K562 (cell line): Measurements from ENCODE around the gene UTP4. TPM values are rescaled to one million over a fixed set of nuclear protein-coding genes. Genes with fewer than 3 reads are reported as not detected.

Experiments
- BCOR ChIP-seq: fragments of 450-650 bp; IDR thresholded peaks from 2 replicates; pipeline ENCODE4 v1.6.1; 2016
- BHLHE40 ChIP-seq: IDR thresholded peaks from 2 replicates; pipeline ENCODE4 v1.6.1; 2011; ENCODE audit warnings: low read length, improper control_type of control experiment
- ELF2 ChIP-seq: fragments of 250-450 bp; sonication (Bioruptor Pico); IDR thresholded peaks from 2 replicates; pipeline ENCODE4 v1.5.0; 2021; ENCODE audit warnings: mild to moderate bottlenecking
- GABPB1 ChIP-seq: sonication (generic); formaldehyde crosslinking; IDR thresholded peaks from 2 replicates; pipeline ENCODE4 v1.8.0; 2022; ENCODE audit warnings: mild to moderate bottlenecking, missing genetic modification reagents
- HMGXB4 ChIP-seq: sonication (generic); formaldehyde crosslinking; IDR thresholded peaks from 2 replicates; pipeline ENCODE4 v1.8.1; 2023; ENCODE audit warnings: mild to moderate bottlenecking, missing genetic modification reagents
- ID3 ChIP-seq, 2 experiments: fragments of 250-450 bp in 1 of 2; fragments of 450-650 bp in 1 of 2; sonication (Bioruptor Pico) in 1 of 2; IDR thresholded peaks; 2 replicates each; pipeline versions ENCODE4 v1.6.1 to v1.8.0; 2016 to 2021; ENCODE audit warnings: mild to moderate bottlenecking in 2 of 2, moderate library complexity in 2 of 2, missing compliant biosample characterization in 1 of 2, missing genetic modification characterization in 1 of 2
- MEIS2 ChIP-seq: fragments of 450-650 bp; IDR thresholded peaks from 2 replicates; pipeline ENCODE4 v1.6.1; 2014; ENCODE audit warnings: mild to moderate bottlenecking; ENCODE audit not compliant: partially characterized antibody
- MXI1 ChIP-seq: IDR thresholded peaks from 2 replicates; pipeline ENCODE4 v1.6.1; 2011; ENCODE audit warnings: low read depth, mild to moderate bottlenecking, improper control_type of control experiment, low read length
- PML ChIP-seq: IDR thresholded peaks from 2 replicates; pipeline ENCODE4 v1.6.1; 2012; ENCODE audit warnings: low read length, inconsistent platforms
- SMAD1 ChIP-seq: fragments of 150-350 bp; IDR thresholded peaks from 2 replicates; pipeline ENCODE4 v1.6.1; 2014; ENCODE audit warnings: low read length, low read depth; ENCODE audit not compliant: partially characterized antibody
- SMARCE1 ChIP-seq: fragments of 450-650 bp; IDR thresholded peaks from 2 replicates; pipeline ENCODE4 v1.7.1; 2016; ENCODE audit warnings: mild to moderate bottlenecking
- TBL1XR1 ChIP-seq, 2 experiments: IDR thresholded peaks; 2 replicates each; pipeline ENCODE4 v1.6.1; 2012; ENCODE audit warnings: improper control_type of control experiment in 2 of 2, low read length in 2 of 2, mild to moderate bottlenecking in 1 of 2
- YY1 ChIP-seq, 3 experiments: IDR thresholded peaks; 2 replicates each; pipeline ENCODE4 v1.6.1; 2011; ENCODE audit warnings: low read length in 2 of 3, mild to moderate bottlenecking in 2 of 3, moderate library complexity in 2 of 3, borderline replicate concordance in 1 of 3, control low read depth in 1 of 3, low read depth in 1 of 3; ENCODE audit not compliant: insufficient read depth in 3 of 3, insufficient replicate concordance in 2 of 3, control insufficient read depth in 1 of 3, insufficient read length in 1 of 3; ENCODE audit errors: extremely low read depth in 1 of 3
- ZBTB7A ChIP-seq: IDR thresholded peaks from 2 replicates; pipeline ENCODE4 v1.6.1; 2011; ENCODE audit warnings: low read depth, mild to moderate bottlenecking, low read length, moderate library complexity, borderline replicate concordance; ENCODE audit not compliant: control insufficient read depth
- ZNF124 ChIP-seq: sonication (generic); formaldehyde crosslinking; IDR thresholded peaks from 2 replicates; pipeline ENCODE4 v1.8.1; 2022; ENCODE audit warnings: missing genetic modification reagents
- ZNF384 ChIP-seq: IDR thresholded peaks from 2 replicates; pipeline ENCODE4 v1.6.1; 2012; ENCODE audit warnings: low read depth, low read length, improper control_type of control experiment
- ZNF395 ChIP-seq: fragments of 200-800 bp; sonication (Bioruptor generic); IDR thresholded peaks from 2 replicates; pipeline ENCODE4 v1.6.1; 2017; ENCODE audit warnings: missing genetic modification characterization, missing compliant biosample characterization
- ZNF79 ChIP-seq: fragments of 250-450 bp; sonication (Bioruptor Pico); IDR thresholded peaks from 2 replicates; pipeline ENCODE4 v1.4.0; 2020; ENCODE audit warnings: low read depth, mild to moderate bottlenecking, moderate library complexity
- polyA plus RNA-seq, 8 experiments: library from polyadenylated mRNA; depleted of rRNA in 4 of 8; stranded (reverse) in 5 of 8; unstranded in 3 of 8; fragments of >200 nt; fragmentation: Nextera tagmentation in 2 of 8; fragmentation: Illumina TruSeq in 1 of 8; extraction: Ambion mirVana in 2 of 8; extraction: Trizol in 1 of 8; gene quantifications; 2 replicates each; pipeline versions ENCODE4 v1.2.1 to v1.2.3, GENCODE V29; 2011 to 2014; ENCODE audit warnings: inconsistent platforms in 1 of 8, missing spikeins in 1 of 8
- total RNA-seq, 7 experiments: library from RNA; depleted of rRNA in 6 of 7; stranded (reverse); fragments of >200 nt in 6 of 7; fragmentation: Illumina TruSeq in 2 of 7; extraction: Trizol in 2 of 7; gene quantifications; 2 replicates each; pipeline versions ENCODE4 v1.2.1 to v1.2.3, GENCODE V29; 2011 to 2021; ENCODE audit warnings: low replicate concordance in 1 of 7
- TF ChIP-seq, protein P1 (sequence below): conservative IDR thresholded peaks from 2 replicates; pipeline ENCODE4 v1.6.1; 2011; ENCODE audit warnings: low read depth, mild to moderate bottlenecking, low read length; ENCODE audit not compliant: control insufficient read depth
- TF ChIP-seq, protein P2 (sequence below): fragments of 450-650 bp; formaldehyde crosslinking; conservative IDR thresholded peaks from 2 replicates; pipeline ENCODE4 v1.4.0; 2022; ENCODE audit warnings: mild to moderate bottlenecking, missing genetic modification characterization

UTP4 gene
- total and polyA plus RNA-seq, 9 of the 15 experiments (the other 6 are each of a cell fraction or from before 2014, with no cell fraction given) = 46.1 to 203 (median 145) TPM

DNA sequence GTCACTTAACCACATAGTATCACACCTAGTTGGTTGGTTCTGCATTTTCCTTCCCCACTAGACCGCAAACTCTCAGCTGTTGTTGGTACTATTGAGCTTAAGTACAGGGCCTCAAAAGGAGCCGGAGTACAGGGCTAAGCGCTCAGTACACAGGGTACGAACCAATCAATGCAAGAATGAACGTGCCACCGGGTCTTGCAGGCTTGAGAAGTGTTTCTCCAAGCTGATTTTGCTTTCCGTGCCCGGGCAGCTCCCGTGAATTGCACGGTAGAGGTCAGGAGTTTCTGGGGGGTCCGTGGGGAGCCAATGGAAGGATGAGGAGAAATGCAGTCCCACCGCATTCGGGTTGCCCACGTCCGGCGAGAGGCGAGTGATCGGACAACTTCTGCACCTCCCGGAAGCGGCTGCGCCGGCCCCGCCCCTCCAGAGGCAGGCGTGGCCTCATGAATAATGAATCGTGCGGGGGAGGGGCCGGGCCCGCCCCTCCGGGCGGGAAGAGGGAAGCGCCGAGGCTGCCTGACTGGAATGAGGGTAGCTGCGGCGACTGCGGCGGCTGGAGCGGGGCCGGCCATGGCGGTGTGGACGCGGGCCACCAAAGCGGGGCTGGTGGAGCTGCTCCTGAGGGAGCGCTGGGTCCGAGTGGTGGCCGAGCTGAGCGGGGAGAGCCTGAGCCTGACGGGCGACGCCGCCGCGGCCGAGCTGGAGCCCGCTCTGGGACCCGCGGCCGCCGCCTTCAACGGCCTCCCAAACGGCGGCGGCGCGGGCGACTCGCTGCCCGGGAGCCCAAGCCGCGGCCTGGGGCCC is 54.4 kb downstream of the UTP4 start, which contains the start of gene SNTB2 (continued):
- TF ChIP-seq TBL1XR1 (IDR thresholded peaks at IDR 0.05; ENCODE audit: low read length in 2 of 2) = no peak
- 0 out of 2 replicates have a peak, but pooled peaks have one; percentile 66 for TF ChIP-seq HMGXB4 (CRISPR knock-in tag)
- 0 out of 2 replicates have a peak, but pooled peaks have one; percentile 16 for TF ChIP-seq SMARCE1
- peak; percentile 76 for TF ChIP-seq MEIS2
- 0 out of 2 replicates have a peak, but pooled peaks have one; percentile 20 for TF ChIP-seq MXI1
- peak; percentile 55 for TF ChIP-seq GABPB1 (CRISPR knock-in tag)
- peak; percentile 16 for TF ChIP-seq SMAD1
- TF ChIP-seq, protein P1, sequence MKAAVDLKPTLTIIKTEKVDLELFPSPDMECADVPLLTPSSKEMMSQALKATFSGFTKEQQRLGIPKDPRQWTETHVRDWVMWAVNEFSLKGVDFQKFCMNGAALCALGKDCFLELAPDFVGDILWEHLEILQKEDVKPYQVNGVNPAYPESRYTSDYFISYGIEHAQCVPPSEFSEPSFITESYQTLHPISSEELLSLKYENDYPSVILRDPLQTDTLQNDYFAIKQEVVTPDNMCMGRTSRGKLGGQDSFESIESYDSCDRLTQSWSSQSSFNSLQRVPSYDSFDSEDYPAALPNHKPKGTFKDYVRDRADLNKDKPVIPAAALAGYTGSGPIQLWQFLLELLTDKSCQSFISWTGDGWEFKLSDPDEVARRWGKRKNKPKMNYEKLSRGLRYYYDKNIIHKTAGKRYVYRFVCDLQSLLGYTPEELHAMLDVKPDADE = peak; percentile 73; the same call in 1 of the 2 replicates
- TF ChIP-seq BCOR = no peak
- no peak for TF ChIP-seq ZNF79 (CRISPR knock-in tag)
- TF ChIP-seq ELF2 (CRISPR knock-in tag) = 0 out of 2 replicates have a peak, but pooled peaks have one; percentile 37
- TF ChIP-seq ZNF384 = no peak
- TF ChIP-seq ZNF395 (CRISPR knock-in tag) = peak; percentile 85
- TF ChIP-seq PML = peak; percentile 55; the same call in 1 of the 2 replicates
- TF ChIP-seq BHLHE40 = peak; percentile 76
- TF ChIP-seq, protein P2, sequence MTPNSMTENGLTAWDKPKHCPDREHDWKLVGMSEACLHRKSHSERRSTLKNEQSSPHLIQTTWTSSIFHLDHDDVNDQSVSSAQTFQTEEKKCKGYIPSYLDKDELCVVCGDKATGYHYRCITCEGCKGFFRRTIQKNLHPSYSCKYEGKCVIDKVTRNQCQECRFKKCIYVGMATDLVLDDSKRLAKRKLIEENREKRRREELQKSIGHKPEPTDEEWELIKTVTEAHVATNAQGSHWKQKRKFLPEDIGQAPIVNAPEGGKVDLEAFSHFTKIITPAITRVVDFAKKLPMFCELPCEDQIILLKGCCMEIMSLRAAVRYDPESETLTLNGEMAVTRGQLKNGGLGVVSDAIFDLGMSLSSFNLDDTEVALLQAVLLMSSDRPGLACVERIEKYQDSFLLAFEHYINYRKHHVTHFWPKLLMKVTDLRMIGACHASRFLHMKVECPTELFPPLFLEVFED = no peak
- no peak for TF ChIP-seq ZNF124
- no peak for TF ChIP-seq ID3 (CRISPR knock-in tag; IDR thresholded peaks at IDR 0.05)
- TF ChIP-seq ID3 (tag; IDR thresholded peaks at IDR 0.05) = peak; percentile 58; the same call in 1 of the 2 replicates
- TF ChIP-seq YY1 (IDR thresholded peaks at IDR 0.05; ENCODE audit: borderline replicate concordance in 1 of 3, control insufficient read depth in 1 of 3, extremely low read depth in 1 of 3, insufficient read depth in 3 of 3, insufficient read length in 1 of 3, insufficient replicate concordance in 2 of 3, low read depth in 1 of 3, low read length in 2 of 3) = peak; percentile 17 to 84 (median 78)
- peak; percentile 38; the same call in 1 of the 2 replicates for TF ChIP-seq ZBTB7A
